ENCODE results near the gene OR6J1.

DNA sequence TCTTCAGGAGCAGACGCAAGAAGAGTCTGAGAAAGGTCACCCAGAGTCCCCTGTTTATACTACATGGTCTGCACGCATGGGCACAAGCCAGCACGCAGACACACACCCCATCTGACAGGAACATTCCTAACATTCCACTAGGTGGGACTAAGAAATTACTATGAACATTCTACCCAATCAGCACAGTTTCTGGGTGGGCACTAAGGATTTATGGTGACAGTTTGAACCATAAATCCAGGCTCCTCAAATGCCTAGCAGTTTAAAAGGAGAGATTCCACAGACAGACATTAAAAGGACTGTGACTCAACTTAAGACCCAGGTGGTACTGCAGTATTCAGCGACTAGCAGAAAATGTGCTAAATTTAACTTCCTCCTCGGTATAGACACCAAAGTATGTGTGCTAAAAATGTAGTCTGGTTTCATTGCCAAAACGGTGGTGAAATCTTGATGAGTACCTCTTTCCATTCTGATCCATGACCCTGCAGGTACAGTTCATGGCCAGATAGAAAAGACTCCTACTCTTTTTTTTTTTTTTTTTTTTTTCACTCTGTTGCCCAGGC is 29.8 kb downstream of the OR6J1 start:
- TF ChIP-seq TAF1 (conservative IDR thresholded peaks at IDR 0.05): no peak
- TF ChIP-seq, protein P1, sequence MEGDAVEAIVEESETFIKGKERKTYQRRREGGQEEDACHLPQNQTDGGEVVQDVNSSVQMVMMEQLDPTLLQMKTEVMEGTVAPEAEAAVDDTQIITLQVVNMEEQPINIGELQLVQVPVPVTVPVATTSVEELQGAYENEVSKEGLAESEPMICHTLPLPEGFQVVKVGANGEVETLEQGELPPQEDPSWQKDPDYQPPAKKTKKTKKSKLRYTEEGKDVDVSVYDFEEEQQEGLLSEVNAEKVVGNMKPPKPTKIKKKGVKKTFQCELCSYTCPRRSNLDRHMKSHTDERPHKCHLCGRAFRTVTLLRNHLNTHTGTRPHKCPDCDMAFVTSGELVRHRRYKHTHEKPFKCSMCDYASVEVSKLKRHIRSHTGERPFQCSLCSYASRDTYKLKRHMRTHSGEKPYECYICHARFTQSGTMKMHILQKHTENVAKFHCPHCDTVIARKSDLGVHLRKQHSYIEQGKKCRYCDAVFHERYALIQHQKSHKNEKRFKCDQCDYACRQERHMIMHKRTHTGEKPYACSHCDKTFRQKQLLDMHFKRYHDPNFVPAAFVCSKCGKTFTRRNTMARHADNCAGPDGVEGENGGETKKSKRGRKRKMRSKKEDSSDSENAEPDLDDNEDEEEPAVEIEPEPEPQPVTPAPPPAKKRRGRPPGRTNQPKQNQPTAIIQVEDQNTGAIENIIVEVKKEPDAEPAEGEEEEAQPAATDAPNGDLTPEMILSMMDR (IDR thresholded peaks at IDR 0.05; ENCODE audit: low read depth, low read length, missing input control): no peak
- TF ChIP-seq HNF4A (conservative IDR thresholded peaks at IDR 0.05): peak in 1 of 2 donors; percentile 46
- TF ChIP-seq GABPA (IDR thresholded peaks at IDR 0.05 in 1 of 2, conservative IDR thresholded peaks at IDR 0.05 in 1 of 2): no peak
- TF ChIP-seq, protein P2, sequence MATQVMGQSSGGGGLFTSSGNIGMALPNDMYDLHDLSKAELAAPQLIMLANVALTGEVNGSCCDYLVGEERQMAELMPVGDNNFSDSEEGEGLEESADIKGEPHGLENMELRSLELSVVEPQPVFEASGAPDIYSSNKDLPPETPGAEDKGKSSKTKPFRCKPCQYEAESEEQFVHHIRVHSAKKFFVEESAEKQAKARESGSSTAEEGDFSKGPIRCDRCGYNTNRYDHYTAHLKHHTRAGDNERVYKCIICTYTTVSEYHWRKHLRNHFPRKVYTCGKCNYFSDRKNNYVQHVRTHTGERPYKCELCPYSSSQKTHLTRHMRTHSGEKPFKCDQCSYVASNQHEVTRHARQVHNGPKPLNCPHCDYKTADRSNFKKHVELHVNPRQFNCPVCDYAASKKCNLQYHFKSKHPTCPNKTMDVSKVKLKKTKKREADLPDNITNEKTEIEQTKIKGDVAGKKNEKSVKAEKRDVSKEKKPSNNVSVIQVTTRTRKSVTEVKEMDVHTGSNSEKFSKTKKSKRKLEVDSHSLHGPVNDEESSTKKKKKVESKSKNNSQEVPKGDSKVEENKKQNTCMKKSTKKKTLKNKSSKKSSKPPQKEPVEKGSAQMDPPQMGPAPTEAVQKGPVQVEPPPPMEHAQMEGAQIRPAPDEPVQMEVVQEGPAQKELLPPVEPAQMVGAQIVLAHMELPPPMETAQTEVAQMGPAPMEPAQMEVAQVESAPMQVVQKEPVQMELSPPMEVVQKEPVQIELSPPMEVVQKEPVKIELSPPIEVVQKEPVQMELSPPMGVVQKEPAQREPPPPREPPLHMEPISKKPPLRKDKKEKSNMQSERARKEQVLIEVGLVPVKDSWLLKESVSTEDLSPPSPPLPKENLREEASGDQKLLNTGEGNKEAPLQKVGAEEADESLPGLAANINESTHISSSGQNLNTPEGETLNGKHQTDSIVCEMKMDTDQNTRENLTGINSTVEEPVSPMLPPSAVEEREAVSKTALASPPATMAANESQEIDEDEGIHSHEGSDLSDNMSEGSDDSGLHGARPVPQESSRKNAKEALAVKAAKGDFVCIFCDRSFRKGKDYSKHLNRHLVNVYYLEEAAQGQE (IDR thresholded peaks at IDR 0.05): no peak
- no peak for TF ChIP-seq RAD21 (IDR thresholded peaks at IDR 0.05)
- no peak for TF ChIP-seq YY1 (IDR thresholded peaks at IDR 0.05)
